Stimulated activated CD8-positive, alpha-beta memory T cell treated with anti-CD3 and anti-CD28 coated beads, Interleukin-4, amount 100 ng/mL, for 4 hours (primary cell): ENCODE measurements around the gene KRT2.

Experiments used
- DNase-seq, 2 donors: peaks; one replicate each; pipeline ENCODE4 v3.0.0-alpha.2; 2020; ENCODE audit warnings: low read depth in 2 of 2, low spot score in 1 of 2

The KRT2 gene

DNA sequence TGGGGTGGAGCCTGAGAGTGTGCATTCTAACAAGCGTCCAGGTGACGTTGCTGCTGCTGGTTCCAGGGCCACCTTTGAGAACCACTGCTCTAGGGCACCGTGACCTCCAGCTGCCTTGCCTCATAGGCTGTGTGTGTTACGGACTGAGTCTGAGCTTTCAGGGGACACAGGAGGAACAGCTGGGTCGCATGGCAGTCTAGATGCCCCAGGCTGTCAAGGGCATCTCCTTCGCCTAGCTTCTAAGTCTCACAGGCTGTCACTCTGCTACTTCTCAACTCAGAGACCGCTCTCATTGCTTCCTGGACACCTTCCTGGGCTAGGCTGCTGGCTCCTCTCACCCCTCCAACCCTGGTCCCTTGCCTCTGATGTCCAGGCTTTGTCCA is 34.6 kb downstream of the KRT2 start:
- DNase-seq, result no peak

DNA sequence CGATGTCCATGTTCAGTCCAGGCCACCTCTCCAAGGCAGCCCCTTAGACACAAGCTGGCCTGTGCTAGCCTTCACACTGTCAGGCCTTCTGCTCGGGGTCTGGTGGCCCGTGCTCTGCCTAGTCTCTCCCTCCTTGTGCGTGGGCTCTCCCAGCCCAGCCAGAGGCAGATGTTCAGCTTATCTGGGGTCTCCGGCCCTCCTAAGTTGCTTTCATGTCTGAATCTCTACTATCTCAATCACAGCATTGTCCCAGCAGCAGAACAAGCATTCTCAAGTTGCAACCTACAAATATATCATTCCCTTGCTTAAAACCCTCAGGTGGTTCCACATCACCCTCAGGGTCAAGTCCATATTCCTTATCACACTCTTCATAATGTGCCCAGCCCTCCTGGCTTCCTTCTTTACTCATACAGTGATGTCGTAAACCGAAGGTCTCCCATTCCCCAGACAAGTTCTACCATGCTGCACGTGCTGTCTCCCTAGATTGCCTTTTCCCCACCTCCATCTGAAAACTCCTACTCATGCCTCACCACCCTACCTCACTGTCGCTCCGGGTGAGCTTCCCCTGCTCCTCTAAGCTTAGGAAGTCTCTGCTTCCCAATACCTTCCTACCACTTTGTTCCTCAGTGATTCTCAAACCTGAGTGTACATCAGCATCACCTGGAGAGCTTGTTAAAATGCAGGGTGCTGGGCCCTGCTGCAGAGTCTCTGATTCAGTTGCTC is 35.2 kb downstream of the KRT2 start:
- DNase-seq, result no peak

DNA sequence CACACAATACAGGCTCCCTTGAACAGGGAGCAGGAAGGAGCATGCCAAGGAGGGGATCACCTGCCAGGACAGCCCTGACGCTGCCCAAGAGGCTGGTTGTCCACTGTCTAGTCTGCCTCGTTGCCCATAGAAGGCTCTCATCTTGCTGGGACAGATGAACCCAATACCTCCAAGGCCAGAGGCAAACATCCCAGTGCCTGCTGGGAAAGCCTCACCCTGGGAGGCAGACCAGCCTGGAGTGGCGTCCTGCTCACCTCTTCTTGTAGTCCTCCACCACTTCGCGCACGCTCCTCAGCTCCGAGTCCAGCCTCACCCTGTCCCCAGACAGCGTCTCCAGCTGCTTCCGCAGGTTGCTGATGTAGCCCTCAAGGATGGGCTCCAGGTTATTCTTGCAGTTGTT is 36.1 kb downstream of the KRT2 start:
- no peak for DNase-seq

DNA sequence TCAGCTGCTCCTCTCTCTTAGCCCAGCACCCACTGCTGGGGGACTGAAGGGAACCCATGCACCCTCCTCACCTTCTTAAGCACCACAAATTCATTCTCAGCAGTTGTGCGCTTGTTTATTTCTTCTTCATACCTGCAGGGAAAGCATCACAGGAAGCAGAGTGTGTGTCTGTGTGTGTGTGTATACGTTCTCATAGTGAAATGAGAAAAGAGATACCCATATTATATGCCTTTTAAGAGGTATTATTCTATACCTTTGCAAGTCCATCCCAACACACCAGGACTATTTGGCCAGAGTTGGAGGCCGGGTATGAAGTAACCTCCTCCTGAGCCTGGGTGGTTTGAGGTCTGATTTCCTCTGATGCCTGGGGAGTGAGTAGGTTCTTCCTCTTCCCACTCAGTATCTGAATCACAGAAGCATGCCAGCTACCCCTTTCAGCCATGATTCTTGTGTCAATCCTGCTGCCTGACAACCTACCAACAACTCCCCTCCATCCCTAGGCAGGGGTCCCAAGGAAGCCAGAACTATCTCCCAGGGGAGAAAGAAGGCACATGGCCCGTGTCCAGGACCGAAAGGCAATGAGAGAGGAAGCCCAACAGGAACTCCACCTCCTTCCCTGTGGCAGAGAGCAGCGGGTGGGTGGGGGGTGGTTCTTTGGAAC is 36.7 kb downstream of the KRT2 start:
- no peak for DNase-seq

DNA sequence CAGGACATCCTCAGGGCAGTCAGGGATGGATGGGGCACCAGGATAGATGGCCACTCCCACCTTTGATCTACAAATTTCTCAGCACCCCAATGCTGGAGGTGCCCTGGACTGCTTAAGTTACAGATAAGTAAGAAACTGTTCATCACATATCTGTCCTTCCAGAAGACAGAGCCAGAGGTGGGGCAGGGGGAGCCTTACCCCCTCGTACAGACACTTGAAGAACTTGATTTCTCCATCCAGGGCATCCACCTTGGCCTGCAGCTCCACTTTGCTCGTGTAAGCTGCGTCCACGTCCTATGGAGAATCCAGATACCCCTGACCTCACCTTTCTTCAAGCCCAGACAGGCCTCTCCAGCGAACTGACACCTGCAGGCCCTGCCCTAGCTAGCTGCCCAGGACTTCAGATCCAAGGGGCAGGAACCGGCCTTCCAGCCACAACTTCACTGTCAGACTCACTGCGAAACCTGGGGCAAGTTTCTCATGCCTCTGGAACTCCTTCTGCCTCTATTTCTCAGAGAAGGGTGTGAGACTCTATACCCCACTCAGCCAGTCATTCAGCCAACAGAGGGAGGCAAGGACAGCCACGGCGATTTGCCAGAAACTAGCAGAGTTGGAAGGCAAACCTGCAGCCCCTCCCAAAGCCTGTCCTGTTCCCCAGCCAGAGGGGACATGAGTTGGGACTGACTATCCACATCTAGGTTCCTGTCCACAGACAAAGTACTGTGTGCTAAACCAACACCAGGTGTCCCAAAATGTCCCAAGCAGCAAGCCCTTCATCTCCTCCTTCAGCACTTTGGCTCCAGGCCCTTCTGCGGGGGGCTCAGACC is 37.4 kb downstream of the KRT2 start:
- no peak for DNase-seq

DNA sequence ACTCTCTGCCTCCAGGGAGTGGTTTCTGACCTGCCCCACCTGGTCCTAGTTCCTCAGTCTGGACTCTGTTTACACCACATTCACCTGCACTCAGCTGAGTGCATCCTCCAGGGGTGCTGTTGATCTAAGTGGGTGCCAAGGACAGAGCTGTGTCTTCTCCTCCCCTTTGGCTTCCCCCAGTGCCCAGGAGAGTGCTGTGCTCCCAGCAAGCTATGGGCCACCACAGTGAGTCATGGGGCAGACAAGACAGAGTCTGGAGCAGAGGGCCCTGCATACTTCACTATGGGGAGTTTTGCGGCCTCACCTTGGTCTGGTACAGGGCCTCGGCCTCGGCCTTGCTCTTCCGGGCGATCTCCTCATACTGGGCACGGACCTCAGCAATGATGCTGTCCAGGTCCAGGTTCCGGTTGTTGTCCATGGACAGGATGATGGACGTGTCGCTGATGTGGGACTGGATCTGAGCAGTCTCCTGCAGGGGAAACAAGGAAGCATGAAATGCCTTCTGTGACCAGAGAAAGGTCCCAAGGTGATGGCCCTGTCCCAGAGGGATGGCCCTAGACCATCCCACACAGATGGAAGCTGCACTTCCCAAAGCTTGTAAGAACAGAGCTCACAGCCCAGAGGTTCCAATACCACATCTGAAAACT is 38.5 kb downstream of the KRT2 start:
- no peak for DNase-seq

DNA sequence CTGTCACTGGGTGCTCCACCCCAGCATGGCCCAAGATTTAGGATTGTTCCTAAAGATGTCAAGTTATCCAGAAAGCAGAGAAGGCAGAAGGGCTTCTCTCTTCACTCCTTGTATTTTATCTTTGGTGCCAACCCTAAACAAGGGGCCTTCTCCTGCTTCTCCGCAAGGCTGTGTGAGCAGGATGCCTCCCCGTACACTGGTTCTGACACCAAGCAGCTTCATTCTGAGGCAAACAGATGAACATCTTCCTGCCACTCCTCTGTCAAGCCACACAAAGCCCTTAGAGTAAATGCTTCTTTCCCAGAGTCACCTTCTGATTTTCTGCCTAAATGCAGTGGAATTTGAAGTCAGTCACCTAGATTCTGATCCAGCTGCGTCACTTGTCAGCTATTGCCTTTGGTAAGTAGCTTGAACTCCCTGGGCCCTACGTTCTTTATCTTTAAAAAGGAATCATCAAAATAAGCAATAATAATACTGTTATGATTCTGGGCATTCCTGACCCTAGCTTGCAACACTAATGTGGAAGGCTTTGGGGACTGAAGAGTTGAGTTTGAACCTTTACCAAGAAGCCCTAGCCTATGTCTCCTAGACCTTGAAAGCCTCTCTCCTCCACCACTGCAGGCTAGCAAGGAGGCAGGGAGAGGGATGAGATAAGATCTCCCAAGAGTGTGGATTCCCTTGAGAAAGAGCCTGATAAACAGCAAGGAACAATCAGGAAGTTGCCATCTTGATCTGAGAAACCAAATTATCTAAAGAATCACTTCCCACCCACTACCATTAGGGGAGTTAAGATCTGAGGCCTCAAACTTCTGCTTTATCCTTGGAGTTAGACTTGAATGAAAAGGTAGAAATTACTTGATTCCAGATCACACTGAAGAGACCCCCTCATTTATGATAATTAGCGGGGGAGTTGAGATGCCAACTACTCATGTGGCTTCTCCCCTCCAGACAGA is 39.3 kb downstream of the KRT2 start:
- no peak for DNase-seq

DNA sequence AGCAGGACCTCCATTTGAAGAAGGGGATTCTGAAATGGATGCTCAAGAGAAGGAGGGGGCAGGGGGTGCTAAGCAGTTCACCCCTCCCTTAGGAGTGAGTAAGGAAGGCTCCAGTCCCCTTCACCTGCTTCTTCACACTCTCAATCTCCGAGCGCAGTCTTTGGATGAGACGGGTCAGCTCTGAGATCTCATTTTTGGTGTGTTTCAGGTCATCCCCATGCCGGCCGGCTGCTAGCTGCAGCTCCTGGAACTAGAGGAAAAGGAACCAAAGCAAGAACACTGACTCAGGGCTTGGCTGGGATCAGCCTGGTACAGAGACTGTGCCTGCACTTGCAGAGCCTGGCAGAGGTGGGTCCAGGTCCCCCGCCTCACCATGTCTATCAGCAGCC is 40.9 kb downstream of the KRT2 start:
- DNase-seq, result no peak

DNA sequence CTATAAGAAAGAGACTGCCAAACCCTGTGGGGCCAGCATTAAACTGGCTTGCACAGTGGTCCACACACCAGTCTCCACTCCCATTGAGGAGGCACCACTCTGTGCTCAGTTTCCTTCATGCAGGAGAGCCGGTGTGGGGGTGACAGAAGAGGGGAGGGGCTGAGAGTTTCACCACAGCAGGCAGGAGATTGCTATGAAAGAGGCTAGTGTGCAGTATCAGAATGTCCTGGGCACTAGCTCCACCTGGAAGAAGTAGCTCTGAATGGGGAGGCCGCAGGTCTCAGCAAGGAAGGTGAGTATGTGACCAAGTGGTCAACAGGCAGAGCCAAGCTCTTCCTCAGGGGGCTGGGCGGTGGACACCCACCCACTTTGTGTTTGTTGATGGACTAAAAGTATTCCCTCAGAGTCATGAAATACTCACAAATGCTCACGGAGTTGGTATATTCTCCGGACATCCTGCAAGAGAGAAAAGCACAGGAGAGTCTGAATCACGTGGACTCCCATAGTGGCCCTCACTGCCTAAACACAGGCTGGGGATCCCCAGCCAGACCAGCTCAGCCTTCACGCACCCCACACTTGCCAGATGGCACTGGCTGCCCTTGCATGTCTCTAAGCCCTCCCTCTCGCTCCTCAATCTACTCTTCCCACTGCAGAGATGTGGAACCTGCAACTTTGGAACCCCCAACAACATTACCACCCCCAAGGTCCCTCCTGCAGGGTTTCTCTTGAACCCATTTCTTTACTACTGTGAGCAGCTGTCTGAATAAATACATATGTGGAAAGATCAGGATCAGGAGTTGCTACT is 43.0 kb downstream of the KRT2 start:
- DNase-seq, result no peak

DNA sequence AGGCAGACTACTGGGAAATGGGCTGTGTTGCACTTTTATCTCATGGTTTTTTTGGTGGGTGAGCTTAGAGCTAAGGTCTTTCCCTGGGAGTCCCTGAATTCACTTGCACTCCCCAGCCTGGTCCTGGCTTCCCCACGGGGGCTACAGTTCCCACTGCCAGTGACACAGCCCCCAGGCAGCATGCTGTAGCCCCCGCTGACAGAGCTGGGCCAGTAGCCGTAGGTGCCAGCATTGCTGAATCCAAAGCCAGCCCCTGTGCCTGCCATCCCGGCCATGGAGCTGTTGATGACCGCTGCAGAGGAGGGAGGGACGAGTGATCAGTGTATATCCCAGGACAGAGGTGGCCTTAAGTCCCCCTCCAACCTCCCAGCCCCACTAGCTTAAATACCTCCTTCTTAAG is 43.9 kb downstream of the KRT2 start:
- DNase-seq, result no peak

DNA sequence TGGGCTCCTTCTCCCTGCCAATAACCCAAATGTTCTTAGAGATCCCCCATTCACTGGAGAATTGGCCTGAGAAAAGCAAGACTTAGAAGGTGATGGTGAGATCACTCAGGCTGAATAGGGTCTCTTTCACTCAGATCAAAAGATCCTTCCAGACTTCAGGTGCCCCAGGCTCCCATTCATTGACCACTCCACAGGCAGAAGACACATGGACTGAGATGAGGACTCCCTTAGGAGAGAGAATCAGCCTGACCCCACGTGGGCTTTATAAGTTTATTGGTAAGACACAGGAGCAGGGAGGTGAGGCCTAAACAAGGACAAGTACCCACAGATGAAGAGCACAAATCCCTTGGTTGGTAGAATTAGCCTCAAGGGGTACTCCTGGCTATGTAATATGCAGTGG is 44.7 kb downstream of the KRT2 start:
- no peak for DNase-seq

DNA sequence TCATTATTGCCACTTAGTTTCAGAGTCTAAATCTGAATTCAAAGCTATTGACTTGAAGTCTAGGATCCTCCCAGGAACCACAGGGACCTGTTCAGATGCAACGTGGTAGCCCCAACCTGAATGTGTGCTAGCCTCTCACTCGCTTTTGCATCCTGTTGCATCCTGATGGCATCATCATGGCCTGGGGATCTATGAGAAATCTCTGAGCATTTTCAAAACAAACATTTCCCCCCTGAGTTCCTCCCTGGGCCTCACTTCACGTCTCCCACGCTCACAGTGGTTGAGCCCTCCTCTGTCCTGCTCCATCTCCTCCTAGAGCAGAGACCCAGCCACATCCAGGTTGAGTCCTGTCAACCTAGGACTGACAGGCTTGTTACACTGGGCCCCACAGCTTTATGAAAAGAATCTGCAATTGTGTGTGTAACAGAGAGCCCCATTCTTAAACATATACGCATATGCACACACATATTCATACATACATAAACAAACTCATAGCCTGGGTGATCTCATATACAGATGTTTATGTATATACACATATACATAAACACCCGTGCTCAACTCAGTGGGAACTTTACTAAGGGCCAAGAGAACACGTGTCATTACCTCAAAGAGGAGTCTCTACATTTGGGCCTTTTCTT is 45.3 kb downstream of the KRT2 start:
- DNase-seq, result no peak

DNA sequence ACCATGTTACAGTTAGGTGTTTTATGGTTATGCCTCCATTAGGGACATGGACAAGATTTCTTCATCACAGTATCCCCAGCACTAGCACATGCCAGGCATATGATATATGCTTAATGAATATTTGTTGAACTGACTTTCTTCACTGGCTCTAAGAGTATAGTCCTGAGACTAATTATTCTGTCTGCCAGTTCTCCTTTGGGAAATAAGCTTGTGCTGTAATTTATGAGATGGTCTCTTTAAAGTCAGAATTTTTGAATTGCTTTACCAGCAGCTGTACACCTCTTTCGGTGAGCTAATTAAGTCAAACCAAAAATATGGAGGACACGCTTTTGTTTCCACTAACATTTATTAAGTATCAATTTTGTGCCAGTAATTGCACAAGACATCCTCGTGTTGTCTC is 45.9 kb downstream of the KRT2 start:
- DNase-seq, result no peak

DNA sequence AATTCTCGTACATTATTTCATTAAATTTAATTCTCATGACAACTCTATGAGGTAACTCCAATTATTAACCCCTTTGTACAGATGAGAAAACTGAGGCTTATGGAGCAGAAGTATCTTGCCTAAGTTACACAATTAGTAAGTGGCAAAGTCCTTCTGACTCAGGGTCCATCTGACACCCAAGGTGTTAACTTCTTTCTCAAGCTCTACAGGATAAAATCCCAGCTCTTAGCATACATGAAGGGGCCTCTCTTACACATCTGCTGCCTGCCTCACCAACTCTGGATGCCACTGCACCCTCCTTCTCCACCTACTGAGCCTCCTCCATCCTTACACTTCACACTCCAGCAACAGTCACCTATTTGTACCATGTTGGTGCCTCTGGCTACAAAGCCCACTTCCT is 46.5 kb downstream of the KRT2 start:
- DNase-seq, result no peak

DNA sequence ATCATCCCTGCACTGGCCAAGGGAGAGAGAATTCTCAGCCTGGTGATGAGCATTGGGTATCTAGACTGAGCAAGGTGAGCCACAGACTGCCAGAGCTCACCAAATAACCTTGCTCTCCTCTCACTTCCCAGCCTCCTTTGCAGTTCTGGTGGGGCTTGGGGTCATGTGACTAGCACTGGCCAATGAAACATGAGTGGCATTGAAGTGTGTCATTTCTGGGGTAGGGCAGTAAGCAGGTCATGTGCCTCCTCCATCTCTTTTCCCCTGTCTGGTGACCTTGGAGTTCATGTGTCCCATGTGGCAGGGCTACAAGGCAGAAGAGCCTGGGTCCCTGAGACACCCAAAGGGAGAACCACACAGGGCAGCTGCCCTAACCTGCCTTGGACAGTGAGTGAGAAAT is 47.2 kb downstream of the KRT2 start:
- no peak for DNase-seq

DNA sequence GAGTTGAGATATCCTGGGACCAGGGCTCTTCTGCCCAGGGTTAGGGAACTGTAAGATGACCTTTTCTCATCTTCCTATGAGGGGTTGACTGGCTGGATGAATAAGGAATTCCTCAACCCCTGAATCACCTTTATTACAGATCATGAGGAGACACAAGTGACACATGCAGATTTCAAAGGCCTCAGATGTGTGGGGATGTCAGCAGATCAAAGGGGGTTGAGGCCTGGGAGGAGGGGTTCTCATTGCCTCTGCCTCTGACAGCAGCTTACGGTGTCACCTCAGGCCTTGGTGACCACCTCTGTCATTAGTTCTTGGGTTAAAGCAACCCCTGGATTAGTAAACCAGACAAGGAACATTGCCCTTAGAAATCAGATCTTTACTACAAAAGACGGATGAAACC is 48.7 kb downstream of the KRT2 start:
- no peak for DNase-seq

DNA sequence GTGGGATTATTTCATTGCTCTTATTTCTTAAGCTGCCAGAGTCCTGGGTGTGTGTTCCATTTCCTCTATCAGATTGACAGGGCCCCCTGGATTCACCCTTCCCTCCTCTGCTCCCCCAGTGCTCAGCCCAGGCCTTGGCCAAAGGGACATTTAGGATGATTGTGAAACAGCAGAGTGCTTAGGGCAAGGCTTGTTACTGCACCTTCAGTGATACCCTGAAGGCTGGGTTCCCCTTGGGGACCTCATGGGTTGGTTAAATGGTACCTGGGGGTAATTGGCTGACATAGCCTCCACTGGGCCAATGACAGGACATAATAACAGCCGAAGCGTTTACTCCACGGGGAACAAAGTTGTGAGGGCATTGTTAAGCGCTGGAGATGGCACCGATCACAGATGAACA is 49.5 kb downstream of the KRT2 start:
- DNase-seq, result no peak

DNA sequence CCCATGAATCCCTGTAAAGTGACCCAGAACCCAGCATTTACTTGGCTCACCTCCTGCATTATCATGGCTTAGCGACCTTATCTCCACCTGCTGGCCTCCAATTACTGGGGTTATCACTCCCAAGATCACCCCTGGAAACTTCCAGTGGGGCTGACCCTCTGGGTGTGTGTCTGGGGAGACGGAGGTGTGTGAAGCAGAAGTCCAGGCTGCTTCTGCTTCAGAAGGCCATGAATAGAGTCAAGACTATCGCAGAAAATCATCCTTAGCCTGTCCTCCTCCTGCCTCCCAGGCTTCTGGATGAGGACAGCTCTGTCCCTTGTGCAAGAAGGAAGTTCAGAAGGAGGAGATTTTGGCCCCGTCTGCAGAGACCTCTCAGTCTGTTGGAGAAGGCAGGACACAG is 50.3 kb downstream of the KRT2 start:
- DNase-seq, result no peak

DNA sequence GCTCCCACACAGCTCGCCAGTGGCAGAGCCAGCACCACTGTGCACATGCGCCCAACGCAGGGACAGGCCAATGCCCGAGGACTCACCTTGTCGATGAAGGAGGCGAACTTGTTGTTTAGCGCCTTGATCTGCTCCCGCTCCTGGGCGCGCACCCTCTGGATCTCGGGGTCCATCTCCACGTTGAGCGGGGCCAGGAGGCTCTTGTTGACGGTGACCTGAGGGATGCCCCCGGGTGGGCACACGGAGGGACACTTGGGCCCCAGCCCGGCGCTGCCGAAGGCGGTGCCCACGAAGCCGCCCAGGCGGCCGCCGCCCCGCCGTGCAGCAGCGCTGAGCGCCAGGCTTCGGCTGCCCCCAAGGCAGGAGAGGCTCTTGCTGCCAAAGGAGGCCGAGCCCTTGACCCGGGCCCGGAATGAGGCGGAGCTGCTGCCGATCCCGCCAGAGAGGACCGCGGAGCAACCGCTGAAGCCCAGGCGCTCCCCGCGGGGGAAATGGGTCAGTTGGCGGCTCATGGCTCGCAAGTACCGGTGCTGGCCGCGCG is 51.0 kb downstream of the KRT2 start, which contains the start of gene KRT72:
Gene KRT72, minus strand, starts transcription at position 523 of the 541 bp plus-strand sequence. Its CDS starts 11 bp downstream, at position 512.
- DNase-seq, result no peak
